ENCODE data around the gene ABCA4. TPM values are rescaled to one million over a fixed set of nuclear protein-coding genes. Genes with fewer than 3 reads are reported as not detected.

ABCA4 gene
- total RNA-seq, 1 donor from 2014 or later = 6.0 TPM

DNA sequence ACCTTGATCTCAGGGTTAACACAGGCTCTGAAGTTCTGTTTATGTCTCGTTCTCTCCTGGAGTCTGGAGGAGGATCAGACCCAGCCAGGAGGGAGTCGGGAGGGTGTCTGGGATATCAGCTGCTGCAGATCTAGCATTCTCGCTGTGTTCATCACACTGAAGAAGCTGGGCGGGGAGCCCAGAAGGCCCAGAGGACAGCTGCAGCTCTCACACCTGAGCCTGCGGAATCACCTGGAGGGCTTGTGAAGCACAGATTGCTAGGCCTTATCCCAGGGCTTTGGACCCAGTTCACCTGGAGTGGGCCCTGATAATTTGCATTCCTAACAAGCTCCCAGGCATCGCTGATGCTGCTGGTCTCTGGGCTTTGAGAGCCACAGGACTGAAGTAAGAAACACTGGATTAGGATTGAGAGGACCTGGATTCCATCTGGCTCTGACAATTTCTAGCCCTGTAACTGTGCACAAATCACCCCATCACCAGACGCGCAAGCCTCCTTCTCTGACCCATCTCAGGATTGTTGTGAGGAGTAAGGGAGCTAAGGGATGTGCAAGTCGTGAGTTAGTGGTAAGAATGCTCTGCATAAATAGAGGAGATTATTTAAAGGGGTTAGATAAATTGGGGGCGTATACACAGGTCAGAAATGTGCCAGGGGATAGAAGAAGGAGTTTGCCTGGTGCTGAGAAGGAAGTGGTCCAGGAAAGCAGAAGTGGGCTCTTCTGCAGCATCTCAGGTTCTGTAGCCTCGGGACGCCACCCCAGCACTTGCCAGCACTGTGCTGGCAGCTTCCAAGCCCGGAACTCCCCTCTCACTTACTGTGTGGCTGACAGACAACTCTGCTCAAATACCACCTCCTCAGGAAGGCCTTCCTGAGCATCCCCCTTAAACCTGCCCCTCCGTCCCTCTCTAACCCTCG is 19.1 kb downstream of the ABCA4 start:
- Mint-ChIP-seq H3K36me3 (ENCODE audit: unreplicated experiment) (no peaks in the 10 kb centered on the region), H3K4me1 (ENCODE audit: unreplicated experiment) (peaks cover 47% of the 10 kb centered on the region), H3K27me3 (ENCODE audit: unreplicated experiment) (no peaks in the 10 kb centered on the region), H3K27ac (ENCODE audit: unreplicated experiment) (no peak overlapping the region), H3K4me3 (ENCODE audit: unreplicated experiment) (no peak overlapping the region), H3K9me3 (ENCODE audit: unreplicated experiment) (no peaks in the 10 kb centered on the region)
- no peak for DNase-seq (ENCODE audit: extremely low spot score, unreplicated experiment)
- TF ChIP-seq, protein P1, sequence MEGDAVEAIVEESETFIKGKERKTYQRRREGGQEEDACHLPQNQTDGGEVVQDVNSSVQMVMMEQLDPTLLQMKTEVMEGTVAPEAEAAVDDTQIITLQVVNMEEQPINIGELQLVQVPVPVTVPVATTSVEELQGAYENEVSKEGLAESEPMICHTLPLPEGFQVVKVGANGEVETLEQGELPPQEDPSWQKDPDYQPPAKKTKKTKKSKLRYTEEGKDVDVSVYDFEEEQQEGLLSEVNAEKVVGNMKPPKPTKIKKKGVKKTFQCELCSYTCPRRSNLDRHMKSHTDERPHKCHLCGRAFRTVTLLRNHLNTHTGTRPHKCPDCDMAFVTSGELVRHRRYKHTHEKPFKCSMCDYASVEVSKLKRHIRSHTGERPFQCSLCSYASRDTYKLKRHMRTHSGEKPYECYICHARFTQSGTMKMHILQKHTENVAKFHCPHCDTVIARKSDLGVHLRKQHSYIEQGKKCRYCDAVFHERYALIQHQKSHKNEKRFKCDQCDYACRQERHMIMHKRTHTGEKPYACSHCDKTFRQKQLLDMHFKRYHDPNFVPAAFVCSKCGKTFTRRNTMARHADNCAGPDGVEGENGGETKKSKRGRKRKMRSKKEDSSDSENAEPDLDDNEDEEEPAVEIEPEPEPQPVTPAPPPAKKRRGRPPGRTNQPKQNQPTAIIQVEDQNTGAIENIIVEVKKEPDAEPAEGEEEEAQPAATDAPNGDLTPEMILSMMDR (IDR thresholded peaks at IDR 0.05) = no peak

DNA sequence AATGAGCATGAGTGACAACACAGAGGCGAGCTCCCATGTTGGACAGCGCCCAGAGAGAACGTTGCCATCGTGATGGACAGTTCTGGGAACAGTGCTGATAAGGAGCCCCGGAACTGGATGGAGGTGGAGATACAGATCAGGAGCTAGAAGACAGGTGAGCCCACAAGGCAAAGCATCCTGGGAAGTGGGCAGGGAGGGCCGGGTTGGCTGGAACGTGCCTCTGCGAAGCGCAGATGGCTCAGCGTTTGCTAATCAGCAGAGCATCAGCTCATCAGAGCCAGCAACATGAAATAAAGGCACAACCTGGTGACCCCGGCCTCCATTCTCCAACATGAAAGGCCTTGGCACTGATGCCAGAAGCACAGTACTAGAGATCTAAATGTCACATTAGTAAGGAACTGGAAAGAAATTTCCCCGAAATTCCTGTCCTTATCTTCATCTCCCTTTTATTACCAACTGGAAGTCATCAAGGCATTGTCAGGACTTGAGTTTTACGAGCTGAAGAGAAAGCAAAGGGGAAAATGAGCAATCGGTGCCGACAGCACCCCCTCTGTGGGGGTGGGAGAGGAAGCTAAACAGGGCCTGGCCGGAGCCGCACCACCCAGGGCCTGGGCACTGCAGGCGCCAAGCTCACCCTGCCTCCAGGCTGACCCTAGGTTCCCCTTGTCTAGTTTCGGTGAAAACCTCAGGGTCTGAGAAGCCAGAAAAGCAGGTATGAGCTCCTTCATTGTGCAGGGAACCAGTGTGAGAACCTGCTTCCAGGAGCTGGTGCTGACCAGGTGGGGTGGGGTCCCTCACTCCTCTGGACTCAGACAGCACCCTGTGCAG is 19.9 kb downstream of the ABCA4 start:
- TF ChIP-seq, protein P1 (IDR thresholded peaks at IDR 0.05) = no peak
- Mint-ChIP-seq H3K27ac (ENCODE audit: unreplicated experiment) (no peak overlapping the region), H3K9me3 (ENCODE audit: unreplicated experiment) (no peaks in the 10 kb centered on the region), H3K4me3 (ENCODE audit: unreplicated experiment) (no peak overlapping the region), H3K36me3 (ENCODE audit: unreplicated experiment) (no peaks in the 10 kb centered on the region), H3K4me1 (ENCODE audit: unreplicated experiment) (peaks cover 47% of the 10 kb centered on the region), H3K27me3 (ENCODE audit: unreplicated experiment) (no peaks in the 10 kb centered on the region)
- no peak for DNase-seq (ENCODE audit: extremely low spot score, unreplicated experiment)

DNA sequence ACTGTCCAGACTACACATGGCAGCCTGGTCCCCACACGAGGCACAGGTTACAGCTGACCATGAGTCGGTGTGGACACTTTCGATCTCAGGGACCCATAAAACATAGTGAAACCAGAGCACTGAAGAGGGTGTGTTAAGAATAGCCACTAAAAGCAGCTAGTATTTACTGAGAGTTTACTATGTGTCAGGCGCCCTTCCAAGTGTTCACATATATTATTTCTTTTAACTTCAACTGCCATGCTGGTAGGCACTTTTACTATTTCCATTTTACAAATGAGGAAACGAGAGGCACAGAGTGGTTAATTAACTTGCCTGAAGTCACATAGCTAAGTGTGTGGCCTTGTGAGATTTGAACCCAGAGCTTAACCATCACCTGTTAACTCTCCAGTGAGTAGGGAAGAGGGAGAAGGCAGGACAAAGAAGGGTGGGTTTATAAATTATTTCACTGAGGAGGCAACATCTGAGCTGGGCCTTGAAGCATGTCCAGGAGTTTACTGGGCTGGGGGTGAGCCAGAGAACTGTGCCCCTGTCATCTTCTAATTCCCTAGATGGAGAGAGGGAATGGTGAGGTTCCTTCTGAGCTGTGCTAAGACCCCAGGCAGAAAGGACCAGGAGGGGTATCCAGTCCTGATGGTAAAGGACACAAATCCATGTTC is 20.7 kb downstream of the ABCA4 start:
- no peak overlapping the region for H3K4me3 Mint-ChIP-seq (ENCODE audit: unreplicated experiment)
- TF ChIP-seq, protein P1 (IDR thresholded peaks at IDR 0.05) = no peak
- no peaks in the 10 kb centered on the region for H3K27me3 Mint-ChIP-seq (ENCODE audit: unreplicated experiment)
- no peak overlapping the region for H3K27ac Mint-ChIP-seq (ENCODE audit: unreplicated experiment)
- DNase-seq (ENCODE audit: extremely low spot score, unreplicated experiment) = no peak
- no peaks in the 10 kb centered on the region for H3K36me3 Mint-ChIP-seq (ENCODE audit: unreplicated experiment)
- peaks cover 47% of the 10 kb centered on the region for H3K4me1 Mint-ChIP-seq (ENCODE audit: unreplicated experiment)
- H3K9me3 Mint-ChIP-seq (ENCODE audit: unreplicated experiment) = no peaks in the 10 kb centered on the region

DNA sequence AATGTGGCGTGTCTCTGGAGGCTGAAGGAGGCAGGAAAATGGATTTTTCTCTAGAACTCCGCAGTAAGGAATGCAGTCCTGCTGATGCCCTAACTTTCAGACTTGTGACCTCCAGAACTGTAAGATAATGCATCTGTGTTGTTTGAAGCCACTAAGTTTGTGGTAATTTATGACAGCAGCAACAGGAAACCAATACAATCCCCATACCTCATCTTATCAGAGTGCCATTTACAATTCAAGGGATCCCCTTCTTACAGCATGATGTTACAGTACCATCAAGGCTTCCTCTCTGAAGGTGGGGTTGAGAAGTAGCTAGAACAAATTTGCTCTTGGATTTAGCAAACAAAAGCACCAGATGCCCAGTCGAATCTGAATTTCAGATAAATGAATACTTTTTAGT is 21.6 kb downstream of the ABCA4 start:
- Mint-ChIP-seq H3K27me3 (ENCODE audit: unreplicated experiment) (no peaks in the 10 kb centered on the region), H3K27ac (ENCODE audit: unreplicated experiment) (no peak overlapping the region), H3K4me3 (ENCODE audit: unreplicated experiment) (no peak overlapping the region), H3K4me1 (ENCODE audit: unreplicated experiment) (peaks cover 48% of the 10 kb centered on the region), H3K36me3 (ENCODE audit: unreplicated experiment) (no peaks in the 10 kb centered on the region), H3K9me3 (ENCODE audit: unreplicated experiment) (no peaks in the 10 kb centered on the region)
- TF ChIP-seq, protein P1 (IDR thresholded peaks at IDR 0.05) = no peak
- no peak for DNase-seq (ENCODE audit: extremely low spot score, unreplicated experiment)

Measured in osteocyte (in vitro differentiated cells).